Sigmoid colon (tissue), 7 donors: Measurements from ENCODE around the gene NFIA. TPM values are rescaled to one million over a fixed set of nuclear protein-coding genes. Genes with fewer than 3 reads are reported as not detected.
A peak's percentile ranks its signal among the peaks of the same experiment; 100 is the strongest.

Source experiments
- DNase-seq: peaks from one replicate; pipeline ENCODE4 v3.0.0-alpha.2; 2019
- H3K27ac ChIP-seq, 4 donors: fragments of 200-600 bp; sonication (generic); one replicate each; pipeline ENCODE4 v1.5.1; 2016 to 2019; ENCODE audit warnings: mild to moderate bottlenecking in 1 of 4
- H3K27me3 ChIP-seq, 3 donors: fragments of 200-600 bp; sonication (generic); one replicate each; pipeline ENCODE4 v1.5.1; 2019; ENCODE audit warnings: mild to moderate bottlenecking in 1 of 3
- H3K36me3 ChIP-seq, 4 donors: fragments of 200-600 bp; sonication (generic); one replicate each; pipeline ENCODE4 v1.5.1; 2016 to 2019
- H3K4me1 ChIP-seq, 4 donors: fragments of 200-600 bp; sonication (generic); one replicate each; pipeline ENCODE4 v1.5.1; 2017 to 2019
- H3K4me3 ChIP-seq, 4 donors: fragments of 200-600 bp; sonication (generic); one replicate each; pipeline ENCODE4 v1.5.1; 2017 to 2019; ENCODE audit warnings: mild to moderate bottlenecking in 2 of 4, moderate library complexity in 1 of 4
- H3K9me3 ChIP-seq, 4 donors: fragments of 200-600 bp in 3 of 4; sonication (generic) in 3 of 4; one replicate each; pipeline versions ENCODE4 v1.5.1 to v1.6.1; 2013 to 2019
- CTCF ChIP-seq, 4 experiments: fragments of 450-650 bp in 3 of 4; fragments of 200-600 bp in 1 of 4; IDR thresholded peaks; one replicate each; pipeline ENCODE4 v1.5.1; 2016 to 2019; ENCODE audit warnings: antibody characterized with exemption in 4 of 4, mild to moderate bottlenecking in 3 of 4, moderate library complexity in 2 of 4
- EP300 ChIP-seq, 4 donors: sonication (generic); formaldehyde crosslinking; IDR thresholded peaks; one replicate each; pipeline ENCODE4 v1.6.1; 2017; ENCODE audit warnings: antibody characterized with exemption in 4 of 4
- POLR2A ChIP-seq, 2 donors: fragments of 450-650 bp; IDR thresholded peaks; one replicate each; pipeline ENCODE4 v1.6.1; 2016; ENCODE audit warnings: antibody characterized with exemption in 2 of 2, mild to moderate bottlenecking in 2 of 2, moderate library complexity in 2 of 2
- POLR2AphosphoS5 ChIP-seq, 4 donors: sonication (generic); formaldehyde crosslinking; IDR thresholded peaks; one replicate each; pipeline ENCODE4 v1.6.1; 2017; ENCODE audit warnings: antibody characterized with exemption in 4 of 4
- WGBS, 2 donors: extraction: QIAGEN DNeasy Blood & Tissue Kit; methylation state at CpG; one replicate each; pipeline ENCODE4 v1.1.7; 2013; 5-methylcytosine and 5-hydroxymethylcytosine counted together
- intact Hi-C: fragments of 100-400 bp; cut with DNase I; formaldehyde crosslinking; loops from one replicate; pipeline ENCODE4 v1.15.1; 2023
- polyA plus RNA-seq, 3 donors: library from polyadenylated mRNA; stranded (reverse); fragments of 200-250 nt; gene quantifications; one replicate each; pipeline ENCODE4 v1.2.3, GENCODE V29; 2013
- total RNA-seq, 4 donors: library from RNA; depleted of rRNA; stranded (reverse); fragments of >200 nt; gene quantifications; one replicate each; pipeline ENCODE4 v1.1.0, GENCODE V29; 2016
- donor health status: healthy with polysubstance abuse.
- donor health status: Bipolar disorder and iron deficiency.
- donor health status: healthy.

Gene NFIA
- total and polyA plus RNA-seq, 7 donors: 2.3 to 154 (median 79.7) TPM

- Histone ChIP-seq H3K4me3 (no peak overlapping the region), H3K27me3 (no peaks in the 10 kb centered on the region), H3K4me1 (peaks cover 0 to 55% (median 36%) of the 10 kb centered on the region in 4 donors), H3K36me3 (no peaks in the 10 kb centered on the region), H3K27ac (peak overlapping the region; percentile 28 to 57 (median 52)), H3K9me3 (no peaks in the 10 kb centered on the region)
- no peak for DNase-seq
- 54 to 73% methylated on average over 12 of the region's 12 CpGs for WGBS, 2 donors
- no peak for TF ChIP-seq CTCF (IDR thresholded peaks at IDR 0.05)
- peak in 1 of 4 donors; percentile 15 for TF ChIP-seq POLR2AphosphoS5 (IDR thresholded peaks at IDR 0.05)
- intact Hi-C loops: loop anchor here (5.0 kb wide), 1 partner anchor 40 kb away; no protein-coding TSS in a partner anchor
These were observed 144.6 kb downstream of the NFIA start for GRCh38 chr1:61226791-61227567.

GRCh38 chr1:61227857-61228550 lies 145.6 kb downstream of the NFIA start:
- intact Hi-C loops: loop anchor here (5.0 kb wide), 1 partner anchor 41 kb away; no protein-coding TSS in a partner anchor
- Histone ChIP-seq H3K4me1 (peaks cover 0 to 57% (median 34%) of the 10 kb centered on the region in 4 donors), H3K36me3 (no peaks in the 10 kb centered on the region), H3K27ac (peak overlapping the region in 2 of 4 donors; percentile 52 to 57), H3K27me3 (no peaks in the 10 kb centered on the region), H3K4me3 (no peak overlapping the region), H3K9me3 (no peaks in the 10 kb centered on the region)
- TF ChIP-seq POLR2AphosphoS5 (IDR thresholded peaks at IDR 0.05) (no peak), EP300 (IDR thresholded peaks at IDR 0.05) (no peak), POLR2A (IDR thresholded peaks at IDR 0.05) (no peak), CTCF (IDR thresholded peaks at IDR 0.05) (no peak)
- DNase-seq: no peak
- WGBS, 2 donors: 84 to 86% methylated on average over 4 of the region's 4 CpGs

- Histone ChIP-seq H3K27ac (no peak overlapping the region), H3K9me3 (no peaks in the 10 kb centered on the region), H3K4me1 (peaks cover 0 to 46% (median 17%) of the 10 kb centered on the region in 4 donors), H3K27me3 (no peaks in the 10 kb centered on the region), H3K36me3 (no peaks in the 10 kb centered on the region), H3K4me3 (no peak overlapping the region)
- 15 to 74% methylated on average over 3 of the region's 3 CpGs for WGBS, 2 donors
- TF ChIP-seq EP300 (IDR thresholded peaks at IDR 0.05): no peak
- no peak for TF ChIP-seq CTCF (IDR thresholded peaks at IDR 0.05)
- intact Hi-C loops: no loop called here
- no peak for DNase-seq
These were observed 148.2 kb downstream of the NFIA start for GRCh38 chr1:61230523-61230922.

- H3K9me3 ChIP-seq: no peaks in the 10 kb centered on the region
- H3K36me3 ChIP-seq: no peaks in the 10 kb centered on the region
- intact Hi-C loops: no loop called here
- no peak for TF ChIP-seq CTCF (IDR thresholded peaks at IDR 0.05)
- TF ChIP-seq EP300 (IDR thresholded peaks at IDR 0.05): no peak
- no peak for TF ChIP-seq POLR2AphosphoS5 (IDR thresholded peaks at IDR 0.05)
- no peak for TF ChIP-seq POLR2A (IDR thresholded peaks at IDR 0.05)
- no peaks in the 10 kb centered on the region for H3K27me3 ChIP-seq
- H3K4me1 ChIP-seq: peaks cover 0 to 39% (median 13%) of the 10 kb centered on the region in 4 donors
- WGBS, 2 donors: 82 to 85% methylated on average over 2 of the region's 2 CpGs
- no peak overlapping the region for H3K4me3 ChIP-seq
- DNase-seq: no peak
- peak overlapping the region in 1 of 4 donors; percentile 9 for H3K27ac ChIP-seq
These were observed 149.4 kb downstream of the NFIA start for GRCh38 chr1:61231795-61232194.
